D721Med (cell line): ENCODE measurements around the gene TTC28.
"Not testable (repeated sequence)": the region's sequence is repeated elsewhere in the genome, so short reads cannot be mapped to it uniquely, and the experiment has no call there.

Source experiments
- DNase-seq: peaks from one replicate; pipeline ENCODE4 v3.0.0; 2011; ENCODE audit warnings: low spot score; ENCODE audit not compliant: insufficient read length
- FAIRE-seq: peaks from 2 replicates; lab custom pipeline; 2011; peaks lifted over from hg19 to GRCh38; lab: Jason Lieb, UNC
- TF ChIP-seq, protein P1 (sequence below): IDR thresholded peaks from 2 replicates; pipeline ENCODE4 v1.5.1; 2012; ENCODE audit warnings: mild to moderate bottlenecking, control low read depth; ENCODE audit not compliant: insufficient read depth; ENCODE audit errors: missing control alignments

TTC28 gene

DNA sequence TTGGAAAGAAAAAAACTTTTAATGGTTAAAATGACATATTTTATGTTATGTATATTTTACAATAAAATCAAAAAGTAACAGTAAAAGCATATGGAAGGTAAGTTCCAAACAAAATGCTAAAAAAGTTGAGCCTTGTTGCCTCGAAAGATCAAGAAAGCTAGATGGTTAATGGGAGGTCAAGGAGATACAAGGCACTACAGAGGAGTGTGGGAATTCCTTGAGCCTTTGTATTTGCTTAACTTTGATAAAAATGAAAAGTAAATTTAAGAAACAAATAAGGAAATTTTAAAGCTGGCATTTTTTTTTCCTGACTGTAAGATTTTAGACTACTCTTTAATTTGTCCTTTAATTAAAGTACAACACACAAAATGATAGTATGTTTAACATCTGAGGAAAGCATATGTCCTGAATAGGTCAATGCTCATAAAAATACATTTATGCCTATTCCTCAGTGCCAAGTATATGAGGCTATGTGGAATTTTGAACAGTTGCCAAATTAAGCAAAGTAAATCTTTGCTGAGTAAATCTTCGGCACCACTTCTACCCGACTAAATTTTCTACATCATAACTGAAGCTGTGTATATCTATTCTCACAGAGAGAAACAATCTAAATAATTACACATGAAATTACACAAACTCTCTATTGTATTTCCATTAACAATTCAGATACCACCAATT is 108.8 kb downstream of the TTC28 start:
- FAIRE-seq (no peak), DNase-seq (no peak)
- TF ChIP-seq, protein P1, sequence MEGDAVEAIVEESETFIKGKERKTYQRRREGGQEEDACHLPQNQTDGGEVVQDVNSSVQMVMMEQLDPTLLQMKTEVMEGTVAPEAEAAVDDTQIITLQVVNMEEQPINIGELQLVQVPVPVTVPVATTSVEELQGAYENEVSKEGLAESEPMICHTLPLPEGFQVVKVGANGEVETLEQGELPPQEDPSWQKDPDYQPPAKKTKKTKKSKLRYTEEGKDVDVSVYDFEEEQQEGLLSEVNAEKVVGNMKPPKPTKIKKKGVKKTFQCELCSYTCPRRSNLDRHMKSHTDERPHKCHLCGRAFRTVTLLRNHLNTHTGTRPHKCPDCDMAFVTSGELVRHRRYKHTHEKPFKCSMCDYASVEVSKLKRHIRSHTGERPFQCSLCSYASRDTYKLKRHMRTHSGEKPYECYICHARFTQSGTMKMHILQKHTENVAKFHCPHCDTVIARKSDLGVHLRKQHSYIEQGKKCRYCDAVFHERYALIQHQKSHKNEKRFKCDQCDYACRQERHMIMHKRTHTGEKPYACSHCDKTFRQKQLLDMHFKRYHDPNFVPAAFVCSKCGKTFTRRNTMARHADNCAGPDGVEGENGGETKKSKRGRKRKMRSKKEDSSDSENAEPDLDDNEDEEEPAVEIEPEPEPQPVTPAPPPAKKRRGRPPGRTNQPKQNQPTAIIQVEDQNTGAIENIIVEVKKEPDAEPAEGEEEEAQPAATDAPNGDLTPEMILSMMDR = no peak

DNA sequence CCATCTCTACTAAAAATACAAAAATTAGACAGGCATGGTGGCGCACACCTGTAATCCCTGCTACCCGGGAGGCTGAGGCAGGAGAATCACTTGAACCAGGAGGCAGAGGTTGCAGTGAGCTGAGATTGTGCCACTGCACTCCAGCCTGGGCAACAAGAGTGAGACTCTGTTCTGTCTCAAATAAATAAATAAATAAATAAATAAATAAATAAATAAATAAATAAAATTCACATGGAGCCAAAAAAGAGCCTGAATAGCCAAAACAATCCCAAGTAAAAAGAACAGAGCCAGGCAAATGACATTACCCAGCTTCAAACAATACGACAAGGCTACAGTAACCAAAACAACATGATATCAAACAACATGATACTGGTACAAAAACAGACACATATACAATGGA is 110.7 kb downstream of the TTC28 start:
- FAIRE-seq, DNase-seq: not testable (repeated sequence)

DNA sequence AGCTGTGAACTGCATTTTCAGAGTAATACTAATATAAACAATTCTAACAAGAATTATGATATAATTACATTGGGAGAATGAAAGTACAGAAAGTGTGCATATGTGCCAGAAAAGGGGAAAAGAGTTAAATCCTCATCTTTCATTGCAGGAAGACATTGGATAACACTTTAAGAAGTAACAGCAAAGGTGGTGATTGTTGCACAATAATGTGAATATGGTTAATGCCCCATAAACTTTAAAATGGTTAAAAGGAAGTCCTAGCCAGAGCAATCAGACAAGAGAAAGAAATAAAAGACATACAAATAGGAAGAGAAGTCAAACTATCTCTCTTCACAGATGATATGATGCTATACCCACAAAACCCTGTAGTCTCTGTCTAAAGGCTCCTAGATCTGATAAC is 111.5 kb downstream of the TTC28 start:
- FAIRE-seq (no peak), DNase-seq (no peak)
- TF ChIP-seq, protein P1 = no peak

DNA sequence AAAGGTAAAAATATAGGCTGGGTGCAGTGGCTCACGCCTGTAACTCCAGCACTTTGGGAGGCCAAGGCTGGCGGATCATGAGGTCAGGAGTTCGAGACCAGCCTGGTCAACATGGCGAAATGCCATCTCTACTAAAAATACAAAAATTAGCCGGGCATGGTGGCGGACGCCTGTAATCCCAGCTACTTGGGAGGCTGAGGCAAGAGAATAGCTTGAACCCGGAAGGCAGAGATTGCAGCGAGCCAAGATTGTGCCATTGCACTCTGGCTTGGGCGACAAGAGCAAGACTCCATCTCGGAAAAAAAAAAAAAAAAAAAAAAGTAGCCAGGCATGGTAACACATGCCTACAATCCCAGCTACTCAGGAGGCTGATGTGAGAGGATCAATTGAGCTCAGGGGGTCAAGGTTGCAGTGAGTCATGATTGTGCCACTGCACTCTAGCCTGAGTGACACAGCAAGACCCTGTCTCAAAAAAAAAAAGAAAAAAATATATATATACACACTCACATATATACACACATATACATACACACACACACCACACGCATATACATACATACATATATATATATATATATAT is 112.6 kb downstream of the TTC28 start:
- FAIRE-seq, DNase-seq: not testable (repeated sequence)

DNA sequence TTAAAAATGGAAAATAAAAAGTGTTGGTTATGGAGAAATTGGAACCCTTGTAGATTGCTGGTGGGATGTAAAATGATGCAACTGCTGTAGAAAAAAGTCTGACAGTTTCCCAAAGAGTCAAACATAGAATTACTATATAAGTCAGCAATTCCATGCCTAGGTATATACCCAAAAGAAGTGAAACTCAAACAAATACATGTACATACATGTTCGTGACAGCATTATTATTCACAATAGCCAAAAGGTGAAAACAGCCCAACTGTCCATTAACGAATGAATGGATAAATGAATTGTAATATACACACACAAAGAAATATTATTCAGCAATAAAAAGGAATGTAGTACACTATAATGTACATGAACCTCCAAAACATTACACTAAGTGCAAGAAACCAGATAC is 116.0 kb downstream of the TTC28 start:
- TF ChIP-seq, protein P1 = no peak
- DNase-seq = no peak
- FAIRE-seq = no peak

DNA sequence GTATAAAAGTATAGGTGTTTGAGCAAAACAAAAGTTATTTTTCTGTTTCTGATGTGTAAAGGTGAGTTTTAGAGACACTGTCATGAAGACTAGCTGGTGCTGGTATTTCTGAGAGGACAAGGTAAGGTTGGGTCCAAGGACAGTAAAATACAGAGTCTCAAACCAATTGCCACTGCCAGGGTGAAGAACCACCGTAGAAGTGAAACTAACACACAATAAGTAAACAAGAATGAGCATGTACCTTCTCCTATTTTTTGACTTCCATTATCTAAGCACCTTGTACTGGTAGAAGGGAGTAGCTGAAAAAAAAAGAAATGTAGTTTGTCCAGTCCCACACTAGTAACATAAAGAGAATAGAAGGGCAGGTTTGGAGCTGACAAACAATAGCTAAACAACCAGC is 117.3 kb downstream of the TTC28 start:
- DNase-seq (no peak), FAIRE-seq (no peak)
- TF ChIP-seq, protein P1 = no peak

DNA sequence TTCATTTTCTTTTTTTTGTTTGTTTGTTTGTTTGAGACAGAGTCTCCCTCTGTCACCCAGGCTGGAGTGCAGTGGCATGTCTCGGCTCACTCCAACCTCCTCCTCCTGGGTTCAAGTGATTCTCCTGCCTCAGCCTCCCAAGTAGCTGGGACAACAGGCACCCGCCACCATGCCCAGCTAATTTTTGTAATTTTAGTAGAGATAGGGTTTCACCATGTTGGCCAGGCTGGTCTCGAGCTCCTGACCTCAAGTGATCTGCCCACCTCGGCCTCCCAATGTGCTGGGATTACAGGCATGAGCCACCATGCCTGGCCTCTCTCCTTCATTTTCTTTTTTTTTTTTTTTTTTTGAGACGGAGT is 118.9 kb downstream of the TTC28 start:
- not testable (repeated sequence) for FAIRE-seq, DNase-seq

DNA sequence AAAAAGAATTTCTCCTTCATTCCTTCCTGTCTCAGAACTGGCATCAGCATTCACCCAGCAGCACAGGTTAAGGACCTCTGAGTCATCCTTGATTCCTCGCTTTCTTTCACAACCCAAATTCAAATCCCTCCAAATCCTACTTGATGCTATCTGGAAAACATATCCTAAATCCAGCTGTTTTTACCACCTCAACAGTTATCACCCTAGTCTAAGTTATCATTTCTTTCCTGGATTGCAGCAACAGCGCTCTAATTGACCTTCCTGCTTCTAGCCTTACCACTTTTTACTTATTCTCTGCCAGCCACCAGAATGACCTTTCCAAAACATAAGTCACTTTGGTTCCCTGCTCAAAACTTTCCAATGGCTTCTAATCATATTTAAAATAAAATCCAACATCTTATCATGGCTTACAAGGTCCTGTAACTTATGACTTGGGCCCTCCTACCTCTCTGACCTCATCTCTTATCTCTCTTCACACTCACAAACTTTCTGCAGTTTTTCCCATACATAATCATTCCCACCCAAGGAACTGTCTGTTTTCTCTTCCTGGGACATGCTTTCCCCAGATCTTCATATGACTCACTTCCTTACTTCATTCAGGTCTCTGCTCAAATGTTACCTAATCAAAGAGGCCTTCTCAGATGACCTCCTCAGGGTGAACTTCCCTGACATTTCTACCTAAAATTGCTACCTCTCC is 119.4 kb downstream of the TTC28 start:
- DNase-seq (no peak), FAIRE-seq (no peak)
- TF ChIP-seq, protein P1 = no peak
